22Rv1 (cell line): ENCODE data around the gene EML4.
"Not testable (repeated sequence)": the region's sequence is repeated elsewhere in the genome, so short reads cannot be mapped to it uniquely, and the experiment has no call there.

Source experiments
- H3K27ac ChIP-seq: fragments of 450-650 bp; 2 replicates; pipeline ENCODE4 v1.5.1; 2017
- ZFX ChIP-seq: fragments of 450-650 bp; IDR thresholded peaks from 2 replicates; pipeline ENCODE4 v1.6.1; 2017; ENCODE audit warnings: antibody characterized with exemption, borderline replicate concordance
- TF ChIP-seq, protein P1 (sequence below): fragments of 450-650 bp; IDR thresholded peaks from 2 replicates; pipeline ENCODE4 v1.5.1; 2017; ENCODE audit warnings: mild to moderate bottlenecking

The EML4 gene

GRCh38 chr2:42268528-42269151 lies 99.5 kb downstream of the EML4 start:
- H3K27ac ChIP-seq = no peak overlapping the region
- TF ChIP-seq, protein P1, sequence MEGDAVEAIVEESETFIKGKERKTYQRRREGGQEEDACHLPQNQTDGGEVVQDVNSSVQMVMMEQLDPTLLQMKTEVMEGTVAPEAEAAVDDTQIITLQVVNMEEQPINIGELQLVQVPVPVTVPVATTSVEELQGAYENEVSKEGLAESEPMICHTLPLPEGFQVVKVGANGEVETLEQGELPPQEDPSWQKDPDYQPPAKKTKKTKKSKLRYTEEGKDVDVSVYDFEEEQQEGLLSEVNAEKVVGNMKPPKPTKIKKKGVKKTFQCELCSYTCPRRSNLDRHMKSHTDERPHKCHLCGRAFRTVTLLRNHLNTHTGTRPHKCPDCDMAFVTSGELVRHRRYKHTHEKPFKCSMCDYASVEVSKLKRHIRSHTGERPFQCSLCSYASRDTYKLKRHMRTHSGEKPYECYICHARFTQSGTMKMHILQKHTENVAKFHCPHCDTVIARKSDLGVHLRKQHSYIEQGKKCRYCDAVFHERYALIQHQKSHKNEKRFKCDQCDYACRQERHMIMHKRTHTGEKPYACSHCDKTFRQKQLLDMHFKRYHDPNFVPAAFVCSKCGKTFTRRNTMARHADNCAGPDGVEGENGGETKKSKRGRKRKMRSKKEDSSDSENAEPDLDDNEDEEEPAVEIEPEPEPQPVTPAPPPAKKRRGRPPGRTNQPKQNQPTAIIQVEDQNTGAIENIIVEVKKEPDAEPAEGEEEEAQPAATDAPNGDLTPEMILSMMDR = no peak
- TF ChIP-seq ZFX = no peak

DNA sequence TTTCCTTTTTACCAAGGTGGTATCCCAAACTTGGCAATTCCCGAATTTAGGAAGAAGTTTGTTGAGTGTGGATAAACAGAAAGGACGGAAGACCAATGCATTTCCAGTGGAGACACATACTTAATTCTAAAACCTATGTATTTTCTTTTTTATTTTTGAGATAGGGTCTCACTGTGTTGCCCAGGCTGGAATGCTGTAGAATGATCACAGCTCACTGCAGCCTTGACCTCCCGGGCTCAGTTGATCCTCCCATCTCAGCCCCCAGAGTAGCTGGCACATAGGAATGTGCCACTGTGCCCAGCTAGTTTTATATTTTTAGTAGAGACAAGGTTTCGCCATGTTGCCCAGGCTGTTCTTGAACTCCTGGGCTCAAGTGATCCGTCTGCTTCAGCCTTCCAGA lies 101.6 kb downstream of the EML4 start:
- TF ChIP-seq ZFX = no peak
- TF ChIP-seq, protein P1 = no peak
- H3K27ac ChIP-seq = no peak overlapping the region

- H3K27ac ChIP-seq = not testable (repeated sequence)
Observed at GRCh38 chr2:42271246-42271645, 102.1 kb downstream of the EML4 start.

DNA sequence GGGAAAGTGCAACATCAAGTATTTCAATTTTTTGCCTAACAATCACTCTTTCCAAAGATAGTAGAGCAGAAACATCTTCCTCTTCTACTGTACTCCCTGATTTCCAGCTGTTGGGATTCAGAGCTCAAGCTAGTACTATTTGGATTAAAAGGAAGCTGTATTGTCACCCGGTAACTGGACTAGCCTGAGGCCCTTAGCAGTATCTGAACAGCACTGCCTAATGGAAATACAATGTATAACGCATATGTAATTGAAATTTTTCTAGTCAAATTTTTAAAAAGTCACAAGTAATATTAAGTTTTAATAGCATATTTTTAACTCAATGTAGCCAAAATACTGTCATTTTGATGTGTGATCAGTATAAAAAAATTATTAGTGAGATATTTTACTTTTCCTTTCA lies 105.7 kb downstream of the EML4 start:
- TF ChIP-seq, protein P1 = no peak
- no peak for TF ChIP-seq ZFX
- H3K27ac ChIP-seq = no peak overlapping the region

- H3K27ac ChIP-seq = no peak overlapping the region
- TF ChIP-seq ZFX = no peak
- TF ChIP-seq, protein P1 = no peak
Observed at GRCh38 chr2:42281416-42282081, 112.4 kb downstream of the EML4 start.

DNA sequence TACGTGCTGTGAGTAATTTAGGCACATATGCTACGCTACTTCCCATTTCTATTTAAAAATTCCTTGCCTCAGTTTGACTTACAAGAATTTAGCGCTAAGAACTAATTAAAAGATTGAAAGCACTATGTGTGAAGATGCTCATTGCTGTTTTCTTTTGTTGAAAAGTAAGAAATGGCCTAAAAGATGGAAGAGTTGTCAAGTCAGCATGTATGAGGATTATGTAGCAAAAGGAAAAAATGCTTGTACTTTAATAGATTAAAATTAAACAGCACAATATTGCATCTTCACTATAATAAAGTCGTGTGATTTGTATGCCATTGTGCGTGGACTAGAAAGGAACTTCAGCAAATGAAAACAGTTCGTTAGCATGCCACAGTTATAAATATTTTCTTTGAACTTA lies 114.9 kb downstream of the EML4 start:
- TF ChIP-seq, protein P1 = no peak
- TF ChIP-seq ZFX = no peak
- H3K27ac ChIP-seq = no peak overlapping the region

DNA sequence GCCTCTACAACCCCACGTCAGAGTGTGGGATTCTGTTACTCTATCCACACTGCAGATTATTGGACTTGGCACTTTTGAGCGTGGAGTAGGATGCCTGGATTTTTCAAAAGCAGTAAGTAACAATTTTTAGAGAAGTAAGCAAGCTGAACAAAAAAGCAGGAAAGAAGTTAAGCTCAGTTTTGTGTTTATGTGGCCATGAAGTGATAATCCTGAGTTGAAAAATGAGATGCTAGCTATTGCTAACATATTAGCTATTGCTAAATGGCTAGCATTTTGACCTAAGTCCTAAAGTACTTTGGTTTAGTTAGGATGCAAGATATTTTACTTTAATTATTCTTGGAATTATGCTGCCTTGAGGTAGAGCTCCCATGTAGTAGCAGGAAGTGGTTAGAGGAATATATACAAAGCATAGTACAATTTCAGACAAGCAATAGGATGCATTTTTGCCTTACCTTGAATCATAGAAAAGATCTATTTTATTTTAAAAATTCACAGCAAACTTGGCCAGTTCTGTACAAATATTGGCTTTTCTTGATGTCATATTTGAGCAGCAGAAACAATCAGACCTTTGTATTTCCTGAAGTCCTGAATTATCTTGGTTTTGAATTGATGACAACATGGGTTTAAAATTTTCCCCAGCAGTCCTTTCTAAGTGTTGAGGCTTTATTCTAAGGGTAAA lies 117.3 kb downstream of the EML4 start:
- TF ChIP-seq, protein P1 = no peak
- TF ChIP-seq ZFX = no peak
- H3K27ac ChIP-seq = no peak overlapping the region
